Activated CD8-positive, alpha-beta memory T cell treated with anti-CD3 and anti-CD28 coated beads, Interleukin-2, amount 50 U/mL, for 24 hours (primary cell): Measurements from ENCODE around the gene GBF1.

Experiments used
- DNase-seq: peaks from one replicate; pipeline ENCODE4 v3.0.0-alpha.2; 2020; ENCODE audit errors: extremely low read depth

The GBF1 gene

DNA sequence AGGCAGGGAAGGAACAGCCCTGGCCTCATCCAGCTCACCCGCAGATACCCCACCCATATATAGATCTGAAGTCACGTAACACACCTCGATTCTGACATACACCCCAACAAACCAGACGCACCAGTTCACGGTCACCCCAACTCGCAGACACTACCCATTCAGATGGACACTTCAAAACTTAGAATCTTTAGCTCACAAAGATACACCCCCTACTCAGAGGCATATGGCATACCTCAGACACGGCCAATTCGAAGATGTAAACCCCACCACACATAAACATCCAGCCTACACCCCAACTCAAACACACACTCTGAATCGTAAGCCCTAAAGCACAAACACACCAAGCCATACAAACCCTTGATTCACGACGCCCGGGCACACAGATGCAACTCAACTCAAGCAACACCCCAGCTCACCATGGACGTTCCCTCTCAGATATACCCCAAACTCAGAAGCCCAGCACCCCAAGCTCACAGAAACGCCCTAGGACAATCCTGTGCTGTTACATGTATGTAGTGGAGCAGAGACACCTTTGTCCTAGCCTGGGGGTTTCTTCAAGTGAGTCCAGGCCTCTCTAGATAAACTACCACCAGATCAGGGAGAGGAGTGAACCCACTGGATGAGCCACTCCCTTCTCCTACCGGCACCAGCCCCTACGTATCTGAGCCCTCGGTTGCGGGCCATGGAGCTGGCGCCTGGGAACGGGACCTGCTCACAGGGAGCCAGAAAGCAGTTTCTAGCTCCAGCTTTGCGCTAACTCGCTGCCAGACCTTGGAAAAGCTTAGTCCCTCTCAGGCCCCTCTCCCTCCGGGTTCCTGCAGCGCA is 164.5 kb downstream of the GBF1 start:
- DNase-seq = no peak

DNA sequence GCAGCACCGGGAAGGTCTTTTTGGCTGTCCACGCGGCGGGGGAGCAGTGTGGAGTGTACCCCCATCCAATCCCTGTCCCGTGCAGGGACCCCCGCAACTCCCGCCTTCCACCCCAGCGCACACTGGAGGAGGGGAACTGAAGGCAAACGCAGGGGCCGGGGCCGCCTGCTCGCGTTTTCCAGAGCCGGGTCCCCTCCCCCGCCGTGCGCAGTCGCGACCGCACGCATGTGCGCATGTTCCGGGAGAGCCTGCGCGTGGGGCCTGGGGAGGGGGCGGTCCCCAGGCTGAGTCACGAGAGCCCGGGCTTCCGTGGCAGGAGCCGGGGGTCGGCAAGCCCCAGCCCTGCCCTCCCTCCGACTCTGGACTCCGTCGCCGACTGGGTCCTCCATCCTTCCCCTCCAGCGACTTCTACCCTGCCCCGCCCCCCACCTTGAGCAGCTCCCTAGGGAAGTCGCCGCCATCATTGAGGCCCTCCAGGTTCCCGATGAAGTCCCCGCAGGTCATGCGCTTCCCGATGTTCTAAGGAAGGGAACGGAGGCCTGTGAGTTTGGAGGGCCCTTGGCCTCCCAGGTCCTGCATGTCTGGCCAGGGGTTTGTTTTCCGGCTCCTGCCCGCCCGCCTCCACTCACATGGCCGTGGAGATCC is 165.2 kb downstream of the GBF1 start:
- no peak for DNase-seq

- DNase-seq = no peak
Measured at GRCh38 chr10:102411341-102412255, 166.3 kb downstream of the GBF1 start.

DNA sequence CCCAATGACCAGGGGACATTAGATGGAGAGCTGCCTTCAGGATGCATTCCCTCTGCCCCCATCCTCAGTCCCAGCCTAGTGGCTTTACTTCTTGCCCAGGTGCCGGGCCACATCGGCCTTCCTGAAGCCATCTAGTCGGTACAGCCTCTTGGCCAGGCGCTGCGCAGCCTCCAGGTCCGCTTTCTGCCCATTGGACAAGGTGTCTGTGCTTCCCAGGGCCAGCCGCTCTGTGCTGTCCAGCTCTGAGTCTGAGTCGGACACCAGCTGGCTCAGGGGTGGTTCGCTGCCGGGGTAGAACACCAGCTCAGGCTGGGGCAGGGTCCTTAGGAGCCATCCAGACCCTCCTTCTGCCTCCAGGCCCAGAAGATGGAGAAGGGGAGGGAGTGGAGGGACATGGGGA is 167.0 kb downstream of the GBF1 start:
- DNase-seq = no peak

DNA sequence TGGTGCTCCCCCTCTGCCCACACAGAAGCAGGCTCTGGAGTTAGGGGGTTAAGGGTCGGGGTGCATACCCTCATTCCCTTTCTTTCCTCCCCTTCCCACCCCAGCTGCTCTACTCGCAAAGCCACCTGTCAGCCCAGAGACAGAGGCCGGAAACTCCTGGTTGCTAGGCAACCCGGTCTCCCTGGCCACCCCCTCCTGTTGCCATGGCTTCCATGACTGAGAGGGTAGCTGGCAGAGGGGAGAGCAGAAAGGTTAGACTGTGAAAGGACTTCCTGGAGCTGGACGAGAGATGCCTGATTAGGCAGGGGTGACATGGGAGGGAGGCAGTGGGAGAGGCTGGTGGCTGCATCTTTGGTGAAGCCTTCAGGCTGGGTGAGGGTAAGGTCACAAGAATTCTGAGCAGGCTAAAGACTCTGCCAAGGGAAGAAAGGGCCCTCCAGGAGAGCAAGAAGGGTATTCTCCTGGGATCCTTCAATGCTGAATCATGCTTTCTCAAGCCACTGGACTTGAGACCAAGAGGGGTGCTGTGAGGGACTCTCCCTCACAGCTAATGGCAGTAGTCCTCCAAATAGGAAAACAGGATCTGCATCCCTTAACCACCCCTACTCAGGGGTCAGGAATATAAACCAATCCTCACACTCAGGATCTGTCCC is 167.8 kb downstream of the GBF1 start:
- no peak for DNase-seq

GRCh38 chr10:102413806-102414561 is 168.7 kb downstream of the GBF1 start:
- DNase-seq = no peak

- no peak for DNase-seq
Measured at GRCh38 chr10:102414749-102415148, 169.4 kb downstream of the GBF1 start.

DNA sequence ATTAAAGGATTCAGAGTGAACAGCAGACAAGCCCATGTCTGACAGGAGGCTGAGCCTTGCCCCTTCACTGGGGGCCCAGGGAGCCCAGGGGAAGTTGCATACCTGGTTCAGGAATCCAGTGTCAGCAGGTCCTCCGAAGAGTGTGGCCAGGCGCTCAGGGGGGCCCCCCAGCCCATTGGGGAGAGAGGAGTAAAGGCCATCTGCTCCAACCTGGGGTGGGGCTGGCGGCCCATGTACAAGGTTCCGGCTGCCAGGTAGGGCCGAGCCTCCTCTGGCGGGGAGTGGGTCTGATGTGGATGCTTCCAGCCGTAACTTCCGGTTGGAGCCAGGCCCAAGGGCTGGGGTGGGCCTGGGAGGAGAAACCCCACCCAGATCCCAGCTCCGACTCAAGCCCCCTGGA is 171.0 kb downstream of the GBF1 start:
- DNase-seq = no peak

GRCh38 chr10:102416695-102417094 is 171.4 kb downstream of the GBF1 start:
- DNase-seq = no peak

DNA sequence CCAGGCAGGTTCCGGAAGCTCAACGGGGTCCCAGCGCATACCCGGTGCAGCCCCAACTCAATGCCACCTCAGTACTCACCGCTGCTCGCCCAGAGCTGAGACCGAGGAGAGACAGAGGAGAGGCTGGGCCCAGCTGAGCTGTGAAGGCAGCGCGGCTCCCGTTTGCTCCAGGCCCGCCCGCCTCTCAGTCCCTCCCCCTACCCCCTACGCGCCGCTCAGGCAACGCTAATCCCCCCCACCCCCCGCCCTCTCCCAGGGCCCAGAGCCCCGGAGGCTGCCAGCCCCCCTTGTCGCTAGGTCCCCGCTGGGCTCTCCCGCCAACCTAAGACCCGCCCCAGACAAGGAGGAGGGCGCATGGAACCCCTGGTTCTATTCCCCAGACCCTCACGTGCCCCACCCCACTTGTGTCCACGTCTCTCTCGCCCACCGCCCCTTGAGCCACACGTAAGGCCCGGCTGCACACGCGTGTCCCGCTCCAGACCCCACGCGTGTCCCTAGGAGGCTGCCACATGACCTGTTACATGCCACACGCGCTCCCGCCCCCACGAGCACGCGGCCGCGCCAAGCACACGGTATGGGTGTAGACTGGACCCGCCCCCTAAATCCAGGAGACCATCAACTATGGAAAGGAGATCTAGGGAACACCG is 173.4 kb downstream of the GBF1 start, which contains the start of gene PSD:
Gene PSD (minus strand): TSS at position 164 of the 647 bp plus-strand sequence. CDS start 1,747 bp downstream, outside the sequence.
- DNase-seq = no peak

DNA sequence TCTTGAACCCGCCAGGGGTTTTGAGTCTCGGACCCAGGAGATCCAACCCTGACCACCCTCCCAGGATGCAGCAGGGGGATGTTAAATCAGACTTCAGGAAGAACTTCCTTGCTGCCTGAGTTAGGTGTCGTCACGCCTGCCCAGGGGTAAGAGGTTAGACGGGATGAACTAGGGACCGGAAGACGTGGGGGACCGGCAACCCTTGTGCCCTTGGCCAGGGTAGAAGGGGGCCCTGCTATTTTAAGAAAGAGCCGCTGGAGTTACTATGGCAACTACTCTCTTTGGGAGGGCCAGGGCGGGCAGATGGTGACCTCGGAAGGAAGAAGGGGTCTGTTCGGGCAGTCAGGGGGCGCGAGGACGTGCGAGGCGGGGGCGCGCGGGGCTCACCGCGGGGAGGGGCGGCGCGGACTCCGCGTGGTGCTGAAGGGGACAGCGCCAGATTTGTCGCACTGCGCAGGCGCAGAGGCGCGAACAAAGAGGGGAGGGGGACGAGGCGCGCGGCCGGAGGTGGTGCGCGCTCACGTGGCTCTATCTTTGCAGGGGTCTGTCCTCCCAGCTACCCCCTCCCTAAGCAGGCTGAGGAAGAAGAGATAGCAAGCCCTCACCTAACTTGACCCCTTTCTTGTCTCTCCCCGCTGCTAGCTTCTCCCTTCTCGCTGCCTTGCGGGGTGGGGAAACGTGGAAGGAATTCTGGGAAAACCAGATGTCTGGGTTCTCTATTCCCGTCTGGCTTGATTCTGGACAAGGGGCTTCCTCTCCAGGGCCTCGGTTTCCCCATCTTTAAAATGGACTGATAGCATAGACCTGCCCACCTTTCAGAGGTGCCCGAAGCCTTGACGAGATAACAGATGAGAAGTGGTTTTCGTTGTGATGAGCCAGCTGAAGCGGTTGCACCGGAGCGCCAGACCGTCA is 174.2 kb downstream of the GBF1 start:
- DNase-seq = no peak

DNA sequence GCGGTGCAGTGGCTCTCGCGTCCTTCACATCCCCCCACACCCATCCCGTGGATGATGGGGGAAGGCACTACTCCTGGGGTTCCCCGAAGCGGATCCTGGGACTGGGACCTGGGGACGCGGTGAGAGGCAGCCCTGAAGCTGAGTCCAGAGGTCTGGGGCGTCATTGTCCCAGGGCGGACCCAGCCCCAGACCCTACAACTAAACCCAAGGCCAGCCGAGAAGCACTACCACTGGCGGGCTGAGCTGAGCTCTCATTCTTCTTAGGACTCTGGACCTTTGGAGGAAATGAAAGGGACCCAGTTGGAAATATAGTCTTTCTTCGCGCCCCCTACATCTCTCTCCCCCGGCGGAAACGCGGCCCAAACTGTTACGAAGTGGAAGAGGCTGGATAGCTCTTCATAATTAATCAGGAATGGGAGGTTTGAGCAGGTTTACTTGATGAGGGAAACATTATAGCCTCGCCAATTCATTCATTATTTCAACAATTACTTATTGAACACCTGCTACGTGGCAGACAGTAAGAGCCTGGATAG is 174.9 kb downstream of the GBF1 start:
- DNase-seq = no peak

GRCh38 chr10:102420714-102421506 is 175.6 kb downstream of the GBF1 start, which contains the start of gene FBXL15:
TSS of gene FBXL15 (plus strand) at chr10:102420836. CDS start at chr10:102421130, 294 bp downstream.
- peak; percentile 97 for DNase-seq

GRCh38 chr10:102421507-102421756 is 176.1 kb downstream of the GBF1 start:
- DNase-seq = no peak

DNA sequence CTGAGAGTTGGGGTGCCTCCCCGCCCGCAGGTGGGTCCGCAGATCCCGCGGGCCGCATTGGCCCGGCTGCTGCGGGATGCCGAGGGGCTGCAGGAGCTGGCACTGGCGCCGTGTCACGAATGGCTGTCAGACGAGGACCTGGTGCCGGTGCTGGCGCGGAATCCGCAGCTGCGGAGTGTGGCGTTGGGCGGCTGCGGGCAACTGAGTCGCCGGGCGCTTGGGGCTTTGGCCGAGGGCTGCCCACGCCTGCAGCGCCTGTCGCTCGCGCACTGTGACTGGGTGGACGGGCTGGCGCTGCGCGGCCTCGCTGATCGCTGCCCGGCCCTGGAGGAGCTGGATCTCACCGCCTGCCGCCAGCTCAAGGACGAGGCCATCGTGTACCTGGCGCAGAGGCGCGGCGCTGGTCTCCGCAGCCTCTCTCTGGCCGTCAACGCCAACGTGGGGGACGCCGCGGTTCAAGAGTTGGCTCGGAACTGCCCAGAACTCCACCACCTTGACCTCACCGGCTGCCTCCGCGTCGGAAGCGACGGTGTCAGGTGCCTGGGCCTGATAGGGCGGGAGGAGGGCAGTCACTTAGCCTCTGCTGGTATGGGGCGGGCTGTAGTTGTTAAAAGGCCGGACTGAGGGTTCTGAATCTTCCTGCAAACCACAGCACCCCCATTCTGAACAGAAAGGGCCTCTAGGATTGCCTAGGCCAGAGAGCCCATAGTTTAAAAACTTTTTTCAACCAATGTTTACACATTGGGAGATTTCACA is 176.6 kb downstream of the GBF1 start:
- DNase-seq = no peak

DNA sequence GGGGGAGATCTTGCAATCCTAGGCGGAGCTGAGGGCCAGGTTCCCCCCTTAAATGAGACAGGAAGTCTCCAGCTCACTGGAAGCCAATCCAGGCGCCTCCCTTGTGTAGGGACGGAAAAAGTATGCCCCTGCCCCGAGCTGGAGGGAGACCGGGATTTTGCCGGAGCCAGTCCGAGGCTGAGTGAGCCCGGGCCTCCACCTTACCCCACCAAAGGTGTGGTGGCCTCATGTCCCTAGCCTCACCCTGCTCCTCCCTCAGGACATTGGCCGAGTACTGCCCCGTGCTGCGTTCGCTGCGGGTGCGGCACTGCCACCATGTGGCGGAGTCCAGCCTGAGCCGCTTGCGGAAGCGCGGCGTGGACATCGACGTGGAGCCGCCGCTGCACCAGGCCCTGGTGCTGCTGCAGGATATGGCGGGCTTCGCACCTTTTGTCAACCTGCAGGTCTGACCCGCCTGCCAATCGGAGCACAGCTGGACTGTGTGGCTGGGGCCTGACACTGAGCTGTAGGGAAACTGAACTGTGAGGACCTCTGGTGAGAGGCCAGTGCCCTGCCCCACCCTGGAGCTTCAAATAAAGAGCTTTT is 177.3 kb downstream of the GBF1 start:
- DNase-seq = no peak

DNA sequence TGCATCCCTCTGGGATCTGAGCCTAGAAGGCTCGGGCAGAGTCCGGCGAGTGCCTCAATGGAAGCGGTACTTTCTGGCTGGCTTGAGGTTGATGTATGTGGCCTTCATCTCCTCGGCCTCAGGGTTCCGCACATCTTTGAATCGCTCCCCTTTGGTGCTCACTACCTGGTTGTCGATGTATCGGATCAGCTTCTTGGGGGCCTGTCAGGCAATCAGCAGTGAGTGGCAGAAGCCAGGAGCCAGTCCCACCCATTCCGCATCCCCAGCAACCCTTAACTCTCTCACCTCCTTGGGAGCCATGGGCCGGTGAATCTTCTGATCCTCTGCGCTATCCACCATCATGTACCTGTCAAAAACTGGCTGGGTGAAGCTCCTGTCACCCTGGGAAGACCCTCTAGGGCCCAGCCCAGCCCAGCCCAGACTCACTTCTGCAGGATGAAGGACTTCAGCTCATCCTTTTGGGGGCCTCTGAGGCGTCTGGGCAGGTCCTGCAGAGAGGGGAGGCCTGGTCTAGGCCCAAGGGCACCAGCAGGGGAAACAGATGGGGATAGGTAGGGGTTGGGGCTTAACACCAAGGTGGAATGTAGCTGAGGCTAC is 178.1 kb downstream of the GBF1 start:
- no peak for DNase-seq
